Measurements from ENCODE around the gene SMAP1. TPM values are rescaled to one million over a fixed set of nuclear protein-coding genes. Genes with fewer than 3 reads are reported as not detected.
"Not testable (repeated sequence)": the region's sequence is repeated elsewhere in the genome, so short reads cannot be mapped to it uniquely, and the experiment has no call there.

The SMAP1 gene
- total and polyA plus RNA-seq, 4 donors = 32.5 to 67.8 (median 47.6) TPM

GRCh38 chr6:70725817-70726415, 58.2 kb downstream of the SMAP1 start:
- Histone ChIP-seq H3K27ac (ENCODE audit: low read depth, low read length) (no peak overlapping the region), H3K36me3 (ENCODE audit: control insufficient read depth, insufficient read depth, low read length) (no peaks in the 10 kb centered on the region), H3K4me1 (ENCODE audit: control insufficient read depth, insufficient read depth, low read length) (no peaks in the 10 kb centered on the region), H3K27me3 (ENCODE audit: control insufficient read depth, insufficient read depth, low read length) (no peaks in the 10 kb centered on the region), H3K4me3 (ENCODE audit: low read depth, low read length) (no peak overlapping the region), H3K9me3 (ENCODE audit: control insufficient read depth, insufficient read depth, low read length) (no peaks in the 10 kb centered on the region)
- no CpG with 5 or more reads among the region's 3 CpGs for WGBS (ENCODE audit: insufficient coverage)
- DNase-seq (ENCODE audit: low read depth in 4 of 6, low spot score in 6 of 6) = peak in 2 of 6 donors; percentile 2 to 29

- H3K27me3 ChIP-seq (ENCODE audit: control insufficient read depth, insufficient read depth, low read length) = no peaks in the 10 kb centered on the region
- H3K4me1 ChIP-seq (ENCODE audit: control insufficient read depth, insufficient read depth, low read length) = no peaks in the 10 kb centered on the region
- no peak overlapping the region for H3K27ac ChIP-seq (ENCODE audit: low read depth, low read length)
- peaks cover 7% of the 10 kb centered on the region for H3K36me3 ChIP-seq (ENCODE audit: control insufficient read depth, insufficient read depth, low read length)
- H3K9me3 ChIP-seq (ENCODE audit: control insufficient read depth, insufficient read depth, low read length) = no peaks in the 10 kb centered on the region
- H3K4me3 ChIP-seq (ENCODE audit: low read depth, low read length) = no peak overlapping the region
- 88% methylated on average over 10 of the region's 10 CpGs for WGBS (ENCODE audit: insufficient coverage)
- no peak for DNase-seq (ENCODE audit: low read depth in 4 of 6, low spot score in 6 of 6)
Measured at GRCh38 chr6:70734381-70734780, 66.7 kb downstream of the SMAP1 start.

DNA sequence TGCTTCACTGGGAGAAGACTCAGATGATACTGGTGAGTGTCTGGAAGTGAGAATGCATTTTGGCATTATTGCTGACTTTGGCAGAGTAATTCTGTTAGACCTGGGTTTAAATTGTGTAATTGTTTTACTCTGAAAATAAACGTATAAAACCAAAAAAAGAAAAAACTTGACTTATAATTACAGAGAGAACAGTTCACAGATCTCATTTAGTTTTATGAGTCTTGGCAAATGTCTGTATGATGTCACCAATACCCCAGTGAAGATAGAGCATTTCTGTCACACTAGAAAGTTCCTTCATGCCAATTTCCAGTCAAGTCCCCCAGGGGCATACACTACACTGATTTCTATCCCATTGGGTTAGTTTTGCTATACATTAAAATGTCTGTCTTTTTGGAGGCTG, 67.3 kb downstream of the SMAP1 start:
- no peak overlapping the region for H3K27ac ChIP-seq (ENCODE audit: low read depth, low read length)
- peaks cover 7% of the 10 kb centered on the region for H3K36me3 ChIP-seq (ENCODE audit: control insufficient read depth, insufficient read depth, low read length)
- no CpG with 5 or more reads among the region's 1 CpG for WGBS (ENCODE audit: insufficient coverage)
- no peaks in the 10 kb centered on the region for H3K27me3 ChIP-seq (ENCODE audit: control insufficient read depth, insufficient read depth, low read length)
- DNase-seq (ENCODE audit: low read depth in 4 of 6, low spot score in 6 of 6) = no peak
- H3K4me3 ChIP-seq (ENCODE audit: low read depth, low read length) = no peak overlapping the region
- H3K9me3 ChIP-seq (ENCODE audit: control insufficient read depth, insufficient read depth, low read length) = no peaks in the 10 kb centered on the region
- no peaks in the 10 kb centered on the region for H3K4me1 ChIP-seq (ENCODE audit: control insufficient read depth, insufficient read depth, low read length)

DNA sequence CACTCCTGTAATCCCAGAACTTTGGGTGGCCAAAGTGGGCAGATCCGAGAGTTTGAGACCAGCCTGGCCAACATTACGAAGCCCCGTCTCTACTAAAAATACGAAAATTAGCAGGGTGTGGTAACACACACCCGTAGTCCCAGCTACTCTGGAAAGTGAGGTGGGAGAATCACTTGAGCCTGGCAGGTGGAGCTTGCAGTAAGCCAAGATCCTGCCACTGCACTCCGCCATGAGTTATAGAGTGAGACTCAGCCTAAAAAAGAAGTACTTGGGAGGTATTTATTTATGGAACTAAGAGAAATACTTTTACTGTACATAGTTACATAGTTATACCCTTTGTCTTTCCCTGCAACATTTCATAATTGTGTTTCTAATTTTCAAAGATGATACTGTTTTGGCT, 67.8 kb downstream of the SMAP1 start:
- Histone ChIP-seq H3K9me3 (ENCODE audit: control insufficient read depth, insufficient read depth, low read length) (no peaks in the 10 kb centered on the region), H3K36me3 (ENCODE audit: control insufficient read depth, insufficient read depth, low read length) (peaks cover 7% of the 10 kb centered on the region), H3K4me3 (ENCODE audit: low read depth, low read length) (no peak overlapping the region), H3K4me1 (ENCODE audit: control insufficient read depth, insufficient read depth, low read length) (no peaks in the 10 kb centered on the region), H3K27me3 (ENCODE audit: control insufficient read depth, insufficient read depth, low read length) (no peaks in the 10 kb centered on the region), H3K27ac (ENCODE audit: low read depth, low read length) (no peak overlapping the region)
- 100% methylated on average over 5 of the region's 6 CpGs for WGBS (ENCODE audit: insufficient coverage)
- DNase-seq (ENCODE audit: low read depth in 4 of 6, low spot score in 6 of 6) = no peak

GRCh38 chr6:70738028-70738427, 70.3 kb downstream of the SMAP1 start:
- Histone ChIP-seq H3K27ac (ENCODE audit: low read depth, low read length) (no peak overlapping the region), H3K4me1 (ENCODE audit: control insufficient read depth, insufficient read depth, low read length) (no peaks in the 10 kb centered on the region), H3K9me3 (ENCODE audit: control insufficient read depth, insufficient read depth, low read length) (no peaks in the 10 kb centered on the region), H3K36me3 (ENCODE audit: control insufficient read depth, insufficient read depth, low read length) (peaks cover 14% of the 10 kb centered on the region), H3K27me3 (ENCODE audit: control insufficient read depth, insufficient read depth, low read length) (no peaks in the 10 kb centered on the region), H3K4me3 (ENCODE audit: low read depth, low read length) (no peak overlapping the region)
- no peak for DNase-seq (ENCODE audit: low read depth in 4 of 6, low spot score in 6 of 6)
- WGBS (ENCODE audit: insufficient coverage) = 92% methylated on average over 2 of the region's 2 CpGs

DNA sequence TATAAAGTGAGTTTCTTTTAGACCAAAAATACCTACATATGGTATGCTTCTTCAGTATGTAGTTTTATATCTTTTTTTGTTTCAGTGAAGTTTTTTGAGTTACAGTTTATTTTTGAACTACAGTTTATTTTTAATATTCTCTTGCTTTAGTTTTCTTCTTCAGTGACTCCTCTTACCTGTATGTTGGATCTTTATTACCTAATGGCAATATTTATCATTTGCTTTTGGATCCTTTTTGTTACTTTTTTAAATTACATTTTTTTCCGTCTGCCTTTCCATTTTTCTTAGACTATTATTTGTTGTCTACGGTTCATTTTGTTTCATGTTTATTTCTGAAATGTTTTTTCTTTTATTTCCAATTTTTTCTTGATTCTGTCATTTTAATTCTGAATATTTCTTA, 71.9 kb downstream of the SMAP1 start:
- Histone ChIP-seq H3K36me3 (ENCODE audit: control insufficient read depth, insufficient read depth, low read length) (peaks cover 7% of the 10 kb centered on the region), H3K4me3 (ENCODE audit: low read depth, low read length) (no peak overlapping the region), H3K9me3 (ENCODE audit: control insufficient read depth, insufficient read depth, low read length) (no peaks in the 10 kb centered on the region), H3K27me3 (ENCODE audit: control insufficient read depth, insufficient read depth, low read length) (no peaks in the 10 kb centered on the region), H3K4me1 (ENCODE audit: control insufficient read depth, insufficient read depth, low read length) (no peaks in the 10 kb centered on the region), H3K27ac (ENCODE audit: low read depth, low read length) (no peak overlapping the region)
- no CpG with 5 or more reads among the region's 2 CpGs for WGBS (ENCODE audit: insufficient coverage)
- DNase-seq (ENCODE audit: low read depth in 4 of 6, low spot score in 6 of 6) = no peak

DNA sequence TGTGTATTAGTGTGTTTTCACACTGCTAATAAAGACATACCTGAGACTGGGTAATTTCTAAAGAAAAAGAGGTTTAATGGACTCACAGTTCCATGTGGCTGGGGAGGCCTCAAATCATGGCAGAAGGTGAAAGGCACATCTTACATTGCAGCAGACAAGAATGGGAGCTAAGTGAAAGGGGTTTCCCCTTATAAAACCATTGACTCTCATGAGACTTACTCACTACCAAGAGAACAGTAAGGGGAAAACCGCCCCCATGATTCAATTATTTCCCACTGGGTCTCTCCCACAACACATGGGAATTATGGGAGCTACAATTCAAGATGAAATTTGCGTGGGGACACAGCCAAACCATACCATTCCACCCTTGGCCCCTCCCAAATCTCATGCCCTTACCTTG, 73.1 kb downstream of the SMAP1 start:
- H3K9me3 ChIP-seq (ENCODE audit: control insufficient read depth, insufficient read depth, low read length); H3K27me3 ChIP-seq (ENCODE audit: control insufficient read depth, insufficient read depth, low read length); H3K4me3 ChIP-seq (ENCODE audit: low read depth, low read length); H3K36me3 ChIP-seq (ENCODE audit: control insufficient read depth, insufficient read depth, low read length); H3K4me1 ChIP-seq (ENCODE audit: control insufficient read depth, insufficient read depth, low read length); DNase-seq (ENCODE audit: low read depth in 4 of 6, low spot score in 6 of 6); H3K27ac ChIP-seq (ENCODE audit: low read depth, low read length): not testable (repeated sequence)
- WGBS (ENCODE audit: insufficient coverage) = 100% methylated on average over 1 of the region's 2 CpGs

DNA sequence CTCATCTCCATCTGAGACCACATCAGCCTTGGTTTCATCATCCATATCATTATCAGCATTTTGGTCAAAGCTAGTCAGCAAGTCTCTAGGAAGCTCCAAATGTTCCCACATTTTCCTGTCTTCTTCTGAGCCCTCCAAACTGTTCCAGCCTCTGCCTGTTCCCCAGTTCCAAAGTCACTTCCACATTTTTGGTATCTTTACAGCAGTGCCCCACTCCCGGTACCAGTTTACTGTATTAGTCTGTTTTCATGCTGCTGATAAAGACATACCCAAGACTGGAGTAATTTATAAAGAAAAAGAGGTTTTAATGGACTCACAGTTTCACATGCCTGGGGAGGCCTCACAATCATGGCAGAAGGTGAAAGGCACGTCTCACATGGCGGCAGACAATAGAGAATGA, 74.8 kb downstream of the SMAP1 start:
- H3K27me3 ChIP-seq (ENCODE audit: control insufficient read depth, insufficient read depth, low read length); H3K4me1 ChIP-seq (ENCODE audit: control insufficient read depth, insufficient read depth, low read length); H3K4me3 ChIP-seq (ENCODE audit: low read depth, low read length); H3K27ac ChIP-seq (ENCODE audit: low read depth, low read length); H3K36me3 ChIP-seq (ENCODE audit: control insufficient read depth, insufficient read depth, low read length); H3K9me3 ChIP-seq (ENCODE audit: control insufficient read depth, insufficient read depth, low read length); DNase-seq (ENCODE audit: low read depth in 4 of 6, low spot score in 6 of 6): not testable (repeated sequence)
- WGBS (ENCODE audit: insufficient coverage) = no CpG with 5 or more reads among the region's 3 CpGs

DNA sequence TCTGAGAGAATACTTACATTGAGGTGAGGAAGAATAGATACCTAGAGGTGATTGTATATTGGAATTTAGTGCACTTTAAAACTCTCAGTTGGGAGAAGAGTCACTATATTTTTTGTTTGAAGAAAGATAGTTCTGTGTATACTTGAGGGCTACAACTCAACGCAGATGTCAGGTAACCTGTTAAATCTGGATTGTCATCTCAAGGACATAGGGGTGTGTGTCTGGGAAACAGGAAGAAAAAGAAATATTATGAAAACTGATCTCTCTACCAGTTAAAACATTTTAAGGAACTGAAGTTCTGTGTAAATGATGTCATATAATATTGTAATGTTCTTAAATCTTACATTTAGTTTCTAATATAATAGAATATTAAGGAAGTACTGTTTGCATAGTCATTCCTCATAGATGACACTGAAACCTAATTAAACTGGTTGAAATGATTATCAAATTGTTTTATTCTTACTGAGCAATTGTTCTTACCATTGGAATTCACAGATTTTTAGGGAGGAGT, 86.2 kb downstream of the SMAP1 start:
- Histone ChIP-seq H3K9me3 (ENCODE audit: control insufficient read depth, insufficient read depth, low read length) (no peaks in the 10 kb centered on the region), H3K36me3 (ENCODE audit: control insufficient read depth, insufficient read depth, low read length) (no peaks in the 10 kb centered on the region), H3K4me3 (ENCODE audit: low read depth, low read length) (no peak overlapping the region), H3K4me1 (ENCODE audit: control insufficient read depth, insufficient read depth, low read length) (no peaks in the 10 kb centered on the region), H3K27me3 (ENCODE audit: control insufficient read depth, insufficient read depth, low read length) (no peaks in the 10 kb centered on the region), H3K27ac (ENCODE audit: low read depth, low read length) (no peak overlapping the region)
- no CpG with 5 or more reads among the region's 1 CpG for WGBS (ENCODE audit: insufficient coverage)
- no peak for DNase-seq (ENCODE audit: low read depth in 4 of 6, low spot score in 6 of 6)

- WGBS (ENCODE audit: insufficient coverage) = no CpG with 5 or more reads among the region's 1 CpG
- H3K36me3 ChIP-seq (ENCODE audit: control insufficient read depth, insufficient read depth, low read length) = no peaks in the 10 kb centered on the region
- no peaks in the 10 kb centered on the region for H3K4me1 ChIP-seq (ENCODE audit: control insufficient read depth, insufficient read depth, low read length)
- DNase-seq (ENCODE audit: low read depth in 4 of 6, low spot score in 6 of 6) = no peak
- no peak overlapping the region for H3K4me3 ChIP-seq (ENCODE audit: low read depth, low read length)
- H3K27ac ChIP-seq (ENCODE audit: low read depth, low read length) = no peak overlapping the region
- H3K27me3 ChIP-seq (ENCODE audit: control insufficient read depth, insufficient read depth, low read length) = no peaks in the 10 kb centered on the region
- H3K9me3 ChIP-seq (ENCODE audit: control insufficient read depth, insufficient read depth, low read length) = no peaks in the 10 kb centered on the region
Measured at GRCh38 chr6:70758883-70759282, 91.2 kb downstream of the SMAP1 start.
